HCT116 (cell line): ENCODE measurements around the gene DAND5. TPM values are rescaled to one million over a fixed set of nuclear protein-coding genes. Genes with fewer than 3 reads are reported as not detected.

Source experiments
- ATAC-seq: fragments of 200-7000 bp; cut with Tn5 transposase; 2 replicates; pipeline ENCODE4 v1.9.1; 2020; ENCODE audit warnings: mild to moderate bottlenecking, moderate library complexity
- BruUV-seq: library from RNA; stranded (reverse); fragments of 400-500 nt; replicated peaks from 2 replicates; lab custom pipeline; 2021; lab: Mats Ljungman, UMichigan
- CTCF ChIA-PET: fragments of 300-600 bp; sonication (Branson Sonifier 250); formaldehyde crosslinking; loops from one replicate; lab custom pipeline; 2021; ENCODE audit warnings: antibody characterized with exemption; lab: Charles Lee
- POLR2A ChIA-PET: fragments of 300-600, 350-600 bp; sonication (Branson Sonifier 250); formaldehyde crosslinking; loops from one replicate; lab custom pipeline; 2021; ENCODE audit warnings: antibody characterized with exemption; lab: Charles Lee
- RAD21 ChIA-PET, 2 experiments: fragments of 300-600 bp; sonication (Branson Sonifier 250); formaldehyde crosslinking; loops; one replicate each; lab custom pipeline; 2023; ENCODE audit warnings: low total read pairs in 2 of 2; ENCODE audit not compliant: uncharacterized antibody in 2 of 2, unreplicated experiment in 2 of 2, low non-redundant PET in 1 of 2; lab: Charles Lee
- DNase-seq: peaks from one replicate; pipeline ENCODE4 v3.0.0-alpha.2; 2010; ENCODE audit warnings: low read depth, low spot score
- H2AFZ ChIP-seq: fragments of 200-600 bp; shearing (Covaris generic), sonication (generic); 2 replicates; pipeline ENCODE4 v1.6.1; 2017; ENCODE audit warnings: low read depth, mixed run types, mixed read lengths, antibody characterized with exemption, low read length; ENCODE audit not compliant: poor library complexity, severe bottlenecking
- H3K27ac ChIP-seq: 2 replicates; pipeline ENCODE4 v1.5.1; 2012; ENCODE audit warnings: low read depth, low read length
- H3K27me3 ChIP-seq: fragments of 200-600 bp; sonication (generic); 2 replicates; pipeline ENCODE4 v1.6.1; 2016; ENCODE audit warnings: mixed run types, low read length, mixed read lengths; ENCODE audit not compliant: insufficient read depth
- H3K36me3 ChIP-seq, 2 experiments: fragments of 200-500 bp in 1 of 2; fragments of 200-600 bp in 1 of 2; sonication (Bioruptor generic) in 1 of 2; sonication (generic) in 1 of 2; 2 replicates each; pipeline versions ENCODE4 v1.5.1 to v1.6.1; 2014 to 2016; ENCODE audit warnings: low read length in 2 of 2, inconsistent platforms in 1 of 2, mixed read lengths in 1 of 2, mixed run types in 1 of 2; ENCODE audit not compliant: insufficient read depth in 2 of 2, control insufficient read depth in 1 of 2
- H3K4me1 ChIP-seq, 2 experiments: fragments of 200-600 bp in 1 of 2; sonication (generic) in 1 of 2; 2 replicates each; pipeline versions ENCODE4 v1.5.1 to v1.6.1; 2012 to 2017; ENCODE audit warnings: low read length in 2 of 2, inconsistent platforms in 1 of 2, mild to moderate bottlenecking in 1 of 2, mixed read lengths in 1 of 2, mixed run types in 1 of 2, moderate library complexity in 1 of 2; ENCODE audit not compliant: insufficient read depth in 2 of 2, control insufficient read depth in 1 of 2
- H3K4me2 ChIP-seq: fragments of 200-600 bp; sonication (generic); 2 replicates; pipeline ENCODE4 v1.6.1; 2017; ENCODE audit warnings: mixed run types, low read length, mixed read lengths
- H3K4me3 ChIP-seq, 2 experiments: fragments of 200-600 bp in 1 of 2; sonication (generic) in 1 of 2; replicated peaks in 1 of 2; 2 replicates each; pipeline ENCODE4 v1.5.1; 2011 to 2016; ENCODE audit warnings: low read length in 2 of 2, control low read depth in 1 of 2, low read depth in 1 of 2, mild to moderate bottlenecking in 1 of 2, mixed read lengths in 1 of 2, mixed run types in 1 of 2
- H3K79me2 ChIP-seq: fragments of 200-600 bp; sonication (generic); 2 replicates; pipeline ENCODE4 v1.6.1; 2017; ENCODE audit warnings: mild to moderate bottlenecking, mixed run types, low read length, moderate library complexity, mixed read lengths; ENCODE audit not compliant: insufficient read depth
- H3K9ac ChIP-seq: fragments of 200-600 bp; sonication (generic); 2 replicates; pipeline ENCODE4 v1.6.1; 2016; ENCODE audit warnings: low read length, mixed read lengths
- H3K9me2 ChIP-seq: fragments of 200-600 bp; sonication (generic), shearing (Covaris generic); 2 replicates; pipeline ENCODE4 v1.6.1; 2017; ENCODE audit warnings: mixed run types, mild to moderate bottlenecking, moderate library complexity; ENCODE audit not compliant: insufficient read depth
- H3K9me3 ChIP-seq, 2 experiments: fragments of 200-500 bp in 1 of 2; fragments of 200-600 bp in 1 of 2; sonication (Bioruptor generic) in 1 of 2; sonication (generic) in 1 of 2; 2 replicates each; pipeline ENCODE4 v1.6.1; 2014 to 2017; ENCODE audit warnings: low read length in 2 of 2, mixed read lengths in 2 of 2, inconsistent platforms in 1 of 2, low read depth in 1 of 2, mild to moderate bottlenecking in 1 of 2, mixed run types in 1 of 2, moderate library complexity in 1 of 2; ENCODE audit not compliant: control insufficient read depth in 1 of 2, insufficient read depth in 1 of 2
- H4K20me1 ChIP-seq: fragments of 200-600 bp; sonication (generic), shearing (Covaris generic); 2 replicates; pipeline ENCODE4 v1.6.1; 2017; ENCODE audit warnings: mixed run types, mild to moderate bottlenecking, moderate library complexity; ENCODE audit not compliant: insufficient read depth
- ATF3 ChIP-seq: IDR thresholded peaks from 2 replicates; pipeline ENCODE4 v1.6.1; 2012
- EGR1 ChIP-seq: IDR thresholded peaks from 2 replicates; pipeline ENCODE4 v1.6.1; 2012; ENCODE audit warnings: low read depth
- EZH2phosphoT487 ChIP-seq: fragments of 200-600 bp; IDR thresholded peaks from 2 replicates; pipeline ENCODE4 v1.6.1; 2018; ENCODE audit warnings: antibody characterized with exemption, borderline replicate concordance
- FOSL1 ChIP-seq: IDR thresholded peaks from 2 replicates; pipeline ENCODE4 v1.6.1; 2012; ENCODE audit warnings: low read depth
- JUND ChIP-seq: IDR thresholded peaks from 2 replicates; pipeline ENCODE4 v1.6.1; 2012
- MAX ChIP-seq: IDR thresholded peaks from 2 replicates; pipeline ENCODE4 v1.6.1; 2012
- POLR2A ChIP-seq: IDR thresholded peaks from 2 replicates; pipeline ENCODE4 v1.7.0; 2011; ENCODE audit warnings: borderline replicate concordance; ENCODE audit not compliant: insufficient read depth, insufficient read length; ENCODE audit errors: extremely low read depth
- POLR2AphosphoS5 ChIP-seq: IDR thresholded peaks from 2 replicates; pipeline ENCODE4 v1.6.1; 2011; ENCODE audit warnings: mild to moderate bottlenecking, low read depth, low read length, moderate library complexity
- REST ChIP-seq: IDR thresholded peaks from 2 replicates; pipeline ENCODE4 v1.6.1; 2012; ENCODE audit warnings: low read depth
- SIN3A ChIP-seq: IDR thresholded peaks from 2 replicates; pipeline ENCODE4 v1.6.1; 2012; ENCODE audit warnings: low read depth
- SRF ChIP-seq: IDR thresholded peaks from 2 replicates; pipeline ENCODE4 v1.6.1; 2012; ENCODE audit warnings: low read depth
- TCF7L2 ChIP-seq: IDR thresholded peaks from 2 replicates; pipeline ENCODE4 v1.7.0; 2011; ENCODE audit warnings: borderline replicate concordance, inconsistent platforms; ENCODE audit not compliant: insufficient read depth, insufficient read length; ENCODE audit errors: extremely low read depth
- ZBTB33 ChIP-seq: IDR thresholded peaks from 2 replicates; pipeline ENCODE4 v1.6.1; 2011; ENCODE audit warnings: mild to moderate bottlenecking, low read length, moderate library complexity; ENCODE audit not compliant: insufficient replicate concordance; ENCODE audit errors: extremely low read depth
- intact Hi-C: fragments of 100-400 bp; cut with micrococcal nuclease; formaldehyde crosslinking; loops from 2 replicates; pipeline ENCODE4 v1.10.0; 2022
- total RNA-seq: library from RNA; stranded (reverse); gene quantifications from one replicate; pipeline ENCODE4 v1.2.1, GENCODE V29; 2021; ENCODE audit not compliant: unreplicated experiment

DAND5 gene
- total RNA-seq, 1 experiment from 2014 or later: 0.25 TPM

- POLR2A ChIA-PET: no interaction called here
- Histone ChIP-seq H3K36me3 (no peaks in the 10 kb centered on the region), H3K9ac (no peak overlapping the region), H3K79me2 (no peaks in the 10 kb centered on the region), H3K9me2 (no peaks in the 10 kb centered on the region), H3K4me3 (no peak overlapping the region), H3K4me2 (no peak overlapping the region), H3K9me3 (no peaks in the 10 kb centered on the region), H4K20me1 (no peaks in the 10 kb centered on the region), H3K27me3 (no peaks in the 10 kb centered on the region), H3K27ac (no peak overlapping the region), H3K4me1 (peaks cover 14 to 24% of the 10 kb centered on the region in 2 experiments; a peak in 3 of 4 replicates), H2AFZ (no peak overlapping the region)
- RAD21 ChIA-PET: interaction anchor here in 1 of 2 experiments (1.3 kb wide), 1 partner anchor 98 kb away, joined by 3 read pairs; no protein-coding TSS in a partner anchor
- DNase-seq (no peak), ATAC-seq (no peak)
- intact Hi-C loops: loop anchor here (5.0 to 10.0 kb wide), 2 partner anchors 357 to 615 kb away; no protein-coding TSS in a partner anchor
- no TSS peak for BruUV-seq
- TF ChIP-seq MAX (no peak), SRF (no peak), ATF3 (no peak)
- CTCF ChIA-PET: interaction anchor here (1.4 to 8.0 kb wide), 3 partner anchors 54 to 114 kb away, joined by 4 to 94 read pairs (median 59); no protein-coding TSS in a partner anchor
Measured at GRCh38 chr19:12979974-12980373, 10.6 kb downstream of the DAND5 start.

- Histone ChIP-seq H3K9ac (no peak overlapping the region), H3K4me2 (no peak overlapping the region), H3K4me1 (peaks cover 21 to 33% of the 10 kb centered on the region in 2 experiments; a peak in 3 of 4 replicates), H3K79me2 (no peaks in the 10 kb centered on the region), H3K9me2 (no peaks in the 10 kb centered on the region), H4K20me1 (no peaks in the 10 kb centered on the region), H3K36me3 (no peaks in the 10 kb centered on the region), H3K9me3 (no peaks in the 10 kb centered on the region), H3K27me3 (no peaks in the 10 kb centered on the region), H3K27ac (no peak overlapping the region), H2AFZ (no peak overlapping the region), H3K4me3 (no peak overlapping the region)
- ChIA-PET CTCF (interaction anchor here (1.5 to 8.0 kb wide), 3 partner anchors 75 to 111 kb away, joined by 3 to 94 read pairs (median 27); no protein-coding TSS in a partner anchor), RAD21 (no interaction called here), POLR2A (interaction anchor here (1.0 kb wide), 1 partner anchor 112 kb away, joined by 3 read pairs; no protein-coding TSS in a partner anchor)
- ATAC-seq: no peak
- no TSS peak for BruUV-seq
- no peak for DNase-seq
- intact Hi-C loops: loop anchor here (1.0 kb wide), 3 partner anchors 52 to 112 kb away; no protein-coding TSS in a partner anchor
- TF ChIP-seq EGR1 (no peak), POLR2AphosphoS5 (no peak), TCF7L2 (no peak), REST (no peak), EZH2phosphoT487 (no peak), ZBTB33 (no peak), POLR2A (no peak), FOSL1 (no peak), JUND (no peak), SIN3A (no peak)
Measured at GRCh38 chr19:12982648-12983047, 13.3 kb downstream of the DAND5 start.
